HepG2 (cell line): ENCODE results near the gene HCFC1R1.

Experiments
- CBX5 ChIP-seq: sonication (generic); formaldehyde crosslinking; IDR thresholded peaks from 2 replicates; pipeline ENCODE4 v1.4.0; 2020; ENCODE audit warnings: missing genetic modification reagents, borderline replicate concordance
- CHCHD3 ChIP-seq: sonication (generic); formaldehyde crosslinking; IDR thresholded peaks from 2 replicates; pipeline ENCODE4 v1.8.0; 2022; ENCODE audit warnings: mild to moderate bottlenecking, missing genetic modification reagents, moderate library complexity
- CHD2 ChIP-seq: IDR thresholded peaks from 2 replicates; pipeline ENCODE4 v1.6.1; 2011; ENCODE audit warnings: low read depth, low read length, improper control_type of control experiment
- SMAD1 ChIP-seq: sonication (generic); formaldehyde crosslinking; IDR thresholded peaks from 2 replicates; pipeline ENCODE4 v1.4.0; 2020; ENCODE audit warnings: missing genetic modification reagents, low read depth, mild to moderate bottlenecking, borderline replicate concordance
- TAF1 ChIP-seq: sonication (generic); formaldehyde crosslinking; IDR thresholded peaks from 2 replicates; pipeline ENCODE4 v1.4.0; 2020; ENCODE audit warnings: missing genetic modification reagents
- ZBTB46 ChIP-seq: sonication (generic); formaldehyde crosslinking; IDR thresholded peaks from 2 replicates; pipeline ENCODE4 v1.4.0; 2020; ENCODE audit warnings: mild to moderate bottlenecking, missing genetic modification reagents, borderline replicate concordance
- ZNF530 ChIP-seq: sonication (generic); formaldehyde crosslinking; IDR thresholded peaks from 2 replicates; pipeline ENCODE4 v1.5.0; 2020; ENCODE audit warnings: low read depth, mild to moderate bottlenecking, missing genetic modification reagents
- ZNF543 ChIP-seq: sonication (generic); formaldehyde crosslinking; IDR thresholded peaks from 2 replicates; pipeline ENCODE4 v1.4.0; 2020; ENCODE audit warnings: mild to moderate bottlenecking, missing genetic modification reagents
- TF ChIP-seq, protein P1 (sequence below): sonication (generic); formaldehyde crosslinking; IDR thresholded peaks from 2 replicates; pipeline ENCODE4 v1.8.0; 2022; ENCODE audit warnings: missing genetic modification reagents, mild to moderate bottlenecking, moderate library complexity, borderline replicate concordance

GRCh38 chr16:3007059-3007956 is 16.4 kb downstream of the HCFC1R1 start:
- TF ChIP-seq TAF1 (CRISPR knock-in tag) = no peak
- TF ChIP-seq CHCHD3 = no peak
- TF ChIP-seq, protein P1, sequence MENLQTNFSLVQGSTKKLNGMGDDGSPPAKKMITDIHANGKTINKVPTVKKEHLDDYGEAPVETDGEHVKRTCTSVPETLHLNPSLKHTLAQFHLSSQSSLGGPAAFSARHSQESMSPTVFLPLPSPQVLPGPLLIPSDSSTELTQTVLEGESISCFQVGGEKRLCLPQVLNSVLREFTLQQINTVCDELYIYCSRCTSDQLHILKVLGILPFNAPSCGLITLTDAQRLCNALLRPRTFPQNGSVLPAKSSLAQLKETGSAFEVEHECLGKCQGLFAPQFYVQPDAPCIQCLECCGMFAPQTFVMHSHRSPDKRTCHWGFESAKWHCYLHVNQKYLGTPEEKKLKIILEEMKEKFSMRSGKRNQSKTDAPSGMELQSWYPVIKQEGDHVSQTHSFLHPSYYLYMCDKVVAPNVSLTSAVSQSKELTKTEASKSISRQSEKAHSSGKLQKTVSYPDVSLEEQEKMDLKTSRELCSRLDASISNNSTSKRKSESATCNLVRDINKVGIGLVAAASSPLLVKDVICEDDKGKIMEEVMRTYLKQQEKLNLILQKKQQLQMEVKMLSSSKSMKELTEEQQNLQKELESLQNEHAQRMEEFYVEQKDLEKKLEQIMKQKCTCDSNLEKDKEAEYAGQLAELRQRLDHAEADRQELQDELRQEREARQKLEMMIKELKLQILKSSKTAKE (CRISPR knock-in tag) = no peak
- no peak for TF ChIP-seq CHD2
- TF ChIP-seq ZNF530 (CRISPR knock-in tag) = no peak
- TF ChIP-seq ZBTB46 = no peak
- no peak for TF ChIP-seq SMAD1
- TF ChIP-seq CBX5 = no peak
- no peak for TF ChIP-seq ZNF543 (CRISPR knock-in tag)
